SIG-M5 (cell line): Measurements from ENCODE around the gene SLC25A21.
"Not testable (repeated sequence)": the region's sequence is repeated elsewhere in the genome, so short reads cannot be mapped to it uniquely, and the experiment has no call there.

ENCODE experiments used
- DNase-seq: peaks from one replicate; lab custom pipeline; 2025; lab: John Stamatoyannopoulos, UW

SLC25A21 gene

DNA sequence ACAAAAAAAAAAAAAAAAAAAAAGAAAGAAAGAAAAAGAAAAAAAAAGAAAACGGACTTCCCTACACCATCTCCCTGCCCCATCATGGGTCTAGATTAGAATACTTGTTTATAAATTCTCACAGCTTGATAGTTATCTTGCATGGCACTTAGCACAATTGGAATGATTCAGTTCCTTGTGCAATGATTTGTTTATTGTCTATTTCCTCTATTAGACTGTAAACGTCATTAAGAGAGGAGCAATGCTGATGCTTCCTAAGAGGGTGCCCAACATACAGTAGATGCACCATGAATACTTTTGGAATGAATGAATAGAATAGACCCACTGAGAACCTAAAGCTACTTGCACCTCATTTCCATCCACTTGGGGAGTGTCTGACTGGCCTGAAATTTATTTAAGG, 469.9 kb downstream of the SLC25A21 start:
- no peak for DNase-seq

DNA sequence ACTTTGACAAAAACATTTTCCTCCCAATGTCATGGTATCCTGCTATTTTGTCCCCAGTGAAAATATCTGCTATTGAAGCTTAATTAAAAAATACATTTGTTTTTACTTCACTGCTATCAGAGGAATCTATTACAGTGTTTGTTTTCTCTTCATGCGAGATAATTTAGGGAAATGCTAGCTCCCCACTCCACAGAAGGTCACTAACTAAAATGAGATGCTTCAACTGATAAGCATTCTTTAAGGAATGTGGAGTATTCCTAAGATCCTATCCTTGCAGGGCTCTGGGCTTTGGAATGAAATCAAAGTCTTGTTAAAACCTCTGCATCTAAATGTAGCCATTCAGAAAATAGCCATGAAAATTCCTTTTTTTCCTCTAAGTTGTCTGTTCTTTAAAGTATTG, 471.3 kb downstream of the SLC25A21 start:
- no peak for DNase-seq

DNA sequence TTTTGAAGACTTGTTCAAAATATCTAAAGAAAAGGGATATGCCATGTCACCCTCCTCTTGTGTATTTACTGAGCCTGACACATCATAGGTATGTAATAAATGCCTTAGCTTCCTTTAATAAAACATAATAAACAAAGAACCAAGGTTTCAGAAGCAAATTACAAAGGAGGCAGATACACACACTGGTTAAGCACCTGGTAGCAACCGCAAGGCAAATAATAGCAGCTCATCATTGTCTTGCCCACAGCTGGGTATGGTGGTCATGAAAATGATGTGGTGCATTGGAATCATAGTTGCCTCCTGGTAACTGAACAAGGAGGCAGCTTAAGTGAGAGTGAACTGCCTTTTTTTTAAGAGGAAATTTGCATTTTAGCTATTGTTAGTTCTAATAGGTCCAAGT, 471.8 kb downstream of the SLC25A21 start:
- DNase-seq: no peak

DNA sequence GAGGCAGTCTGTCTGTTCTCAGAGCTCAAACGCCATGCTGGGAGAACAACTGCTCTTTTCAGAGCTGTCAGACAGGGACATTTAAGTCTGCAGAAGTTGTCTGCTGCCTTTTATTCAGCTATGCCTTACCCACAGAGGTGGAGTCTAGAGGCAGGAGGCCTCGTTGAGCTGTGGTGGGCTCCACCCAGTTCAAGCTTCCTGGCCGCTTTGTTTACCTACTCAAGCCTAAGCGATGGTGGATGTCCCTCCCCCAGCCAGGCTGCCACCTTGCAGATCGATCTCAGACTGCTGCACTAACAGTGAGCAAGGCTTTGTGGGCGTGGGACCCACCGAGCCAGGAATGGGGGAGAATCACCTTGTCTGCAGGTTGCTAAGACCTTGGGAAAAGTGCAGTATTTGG, 473.0 kb downstream of the SLC25A21 start:
- not testable (repeated sequence) for DNase-seq

DNA sequence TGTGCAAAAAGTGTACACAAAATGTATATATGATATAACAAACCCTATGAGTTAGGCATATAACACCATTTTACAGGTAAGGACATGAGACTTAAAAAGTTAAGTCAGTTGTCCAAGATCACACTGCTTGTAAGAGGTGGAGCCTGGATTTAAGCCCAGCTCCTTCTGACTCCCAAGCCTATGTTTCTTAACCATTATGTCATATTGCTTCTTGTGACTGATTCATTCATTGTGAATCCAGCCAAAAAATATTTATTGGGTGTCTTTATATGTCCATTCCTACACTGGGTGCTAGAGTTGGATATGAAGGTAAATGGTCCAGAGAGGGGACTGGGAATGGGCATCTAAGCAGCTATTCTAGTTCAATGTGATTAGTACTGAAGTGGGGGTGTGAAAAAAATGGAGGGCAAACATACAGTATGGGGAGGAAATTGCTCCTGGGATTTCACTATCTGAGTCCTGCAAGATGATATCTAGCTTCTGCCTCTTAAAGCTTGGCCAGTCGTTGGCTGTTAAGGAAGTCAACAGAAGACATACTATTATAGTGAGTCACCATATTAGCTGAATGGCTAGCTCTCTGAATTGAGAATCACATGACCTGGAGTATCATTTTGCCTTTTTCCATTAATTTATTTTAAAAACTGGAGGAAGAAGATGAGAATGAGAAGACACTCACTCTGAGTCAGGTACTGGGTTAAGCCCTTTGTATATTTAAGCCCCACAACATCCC, 481.9 kb downstream of the SLC25A21 start:
- DNase-seq: no peak

DNA sequence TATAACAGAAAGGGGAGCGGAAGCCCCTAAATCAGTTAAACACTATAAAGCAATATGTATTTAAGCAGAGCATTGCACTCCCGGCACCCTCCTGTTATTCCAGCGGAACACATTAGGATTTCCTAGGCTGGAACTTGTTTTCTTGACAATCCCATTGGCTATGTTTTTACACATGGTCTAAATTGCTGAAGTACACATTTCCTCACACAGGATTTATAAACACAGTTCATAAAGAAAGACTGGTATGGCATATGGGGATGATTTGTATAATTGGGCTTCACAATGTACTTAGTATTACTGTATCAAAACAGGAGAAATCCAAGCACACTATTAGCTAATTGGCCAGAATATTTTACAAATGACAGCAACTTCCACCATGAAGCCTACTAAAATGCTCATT, 487.5 kb downstream of the SLC25A21 start:
- no peak for DNase-seq

DNA sequence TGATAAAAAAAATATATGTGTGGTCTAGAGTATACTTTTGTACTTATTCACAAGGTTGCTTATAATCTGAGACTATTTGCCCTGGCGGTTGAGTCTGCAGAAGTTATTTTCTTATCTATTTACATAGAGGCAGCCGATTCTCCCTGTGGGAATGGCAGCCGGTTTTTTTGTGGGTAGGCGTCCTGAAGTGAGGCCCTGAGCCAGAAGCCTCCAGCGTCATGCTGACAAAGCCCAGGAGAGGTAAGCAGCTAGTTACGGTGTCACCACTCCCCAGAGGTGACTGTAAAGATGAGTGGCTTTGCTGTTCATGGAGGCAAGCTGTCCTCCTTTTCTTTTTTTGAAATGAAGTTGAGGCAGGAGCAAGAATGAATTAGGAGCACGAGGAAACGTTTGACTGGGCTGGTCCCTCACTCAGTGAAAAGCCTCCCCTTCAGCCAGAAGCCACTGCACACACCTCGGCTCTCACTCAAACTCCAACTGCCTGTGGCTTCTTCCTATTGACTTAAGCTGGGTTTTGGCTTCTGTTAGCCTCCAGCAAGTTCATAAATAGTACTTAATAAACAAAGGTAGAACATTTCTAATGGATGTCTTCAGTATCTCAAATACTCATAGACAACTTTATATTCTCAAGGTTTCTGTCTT, 489.2 kb downstream of the SLC25A21 start:
- no peak for DNase-seq

DNA sequence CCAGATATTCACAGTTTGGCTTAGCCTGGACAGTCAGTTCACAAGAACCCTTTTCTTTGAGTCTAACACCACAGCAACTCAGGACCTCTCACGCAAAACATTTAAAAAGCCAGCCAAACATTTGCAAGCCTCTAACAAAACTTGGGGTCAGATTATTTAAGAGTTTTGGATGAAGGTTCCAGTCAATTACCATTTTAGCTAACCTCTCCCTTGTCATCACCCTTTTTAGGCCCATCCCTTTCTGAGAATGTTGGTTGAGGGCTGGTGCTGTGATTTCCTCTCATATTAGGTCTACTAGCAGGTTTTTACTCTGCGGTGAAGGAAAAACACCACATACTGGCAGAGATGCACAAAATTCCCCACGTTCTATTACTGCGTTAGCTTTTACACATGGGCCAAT, 490.1 kb downstream of the SLC25A21 start:
- DNase-seq: no peak

DNA sequence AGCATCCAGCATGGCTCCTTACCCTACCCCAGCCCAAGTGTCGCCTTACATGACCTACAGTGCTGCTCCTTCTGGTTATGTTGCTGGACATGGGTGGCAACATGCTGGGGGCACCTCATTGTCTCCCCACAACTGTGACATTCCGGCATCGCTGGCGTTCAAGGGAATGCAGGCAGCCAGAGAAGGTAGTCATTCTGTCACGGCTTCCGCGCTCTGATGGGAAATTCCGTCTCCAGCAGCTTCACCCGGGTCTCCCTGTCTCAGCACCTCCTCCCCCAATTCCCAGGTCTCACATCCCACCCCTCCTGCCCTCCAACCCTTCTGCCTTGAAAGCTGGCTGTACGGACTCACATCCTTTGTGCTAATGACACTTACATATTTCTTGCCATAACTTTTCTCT, 496.2 kb downstream of the SLC25A21 start:
- no peak for DNase-seq

DNA sequence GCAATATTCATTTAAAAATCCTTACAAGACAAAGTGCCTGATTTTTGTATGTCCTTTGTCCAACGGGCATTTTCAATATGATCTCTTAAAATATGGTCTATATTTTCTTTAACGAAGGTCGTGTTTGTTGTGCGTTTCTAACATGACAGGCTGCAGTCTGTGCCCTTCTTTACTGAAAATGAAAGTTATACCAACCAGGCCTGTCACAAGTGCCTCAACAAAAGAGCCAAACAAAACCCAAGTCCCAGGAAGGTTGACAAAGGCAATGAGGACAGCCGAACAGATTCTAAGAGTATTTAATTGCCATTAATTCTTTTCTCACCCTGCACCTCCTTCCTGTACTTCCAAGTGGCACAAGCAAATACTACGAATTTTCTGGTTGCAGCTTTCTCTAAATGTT, 496.8 kb downstream of the SLC25A21 start:
- no peak for DNase-seq

DNA sequence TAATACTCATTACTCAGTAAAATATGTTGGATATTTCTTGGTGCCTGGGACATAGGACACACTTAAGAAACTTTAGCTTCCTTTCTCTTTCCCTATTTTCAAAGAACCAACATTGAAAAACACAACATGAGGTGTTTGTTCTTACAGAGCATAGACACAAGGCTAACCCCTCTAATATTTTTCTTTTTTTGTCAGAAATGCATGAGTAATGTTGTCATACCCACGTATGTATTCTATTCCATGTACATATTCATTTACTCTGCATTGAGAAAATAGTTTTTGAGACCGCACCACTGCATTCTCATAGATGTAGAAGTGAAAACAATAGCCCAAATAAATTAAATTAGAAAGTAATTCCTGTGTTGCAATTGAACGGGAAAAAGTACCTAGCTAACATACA, 497.7 kb downstream of the SLC25A21 start:
- no peak for DNase-seq

DNA sequence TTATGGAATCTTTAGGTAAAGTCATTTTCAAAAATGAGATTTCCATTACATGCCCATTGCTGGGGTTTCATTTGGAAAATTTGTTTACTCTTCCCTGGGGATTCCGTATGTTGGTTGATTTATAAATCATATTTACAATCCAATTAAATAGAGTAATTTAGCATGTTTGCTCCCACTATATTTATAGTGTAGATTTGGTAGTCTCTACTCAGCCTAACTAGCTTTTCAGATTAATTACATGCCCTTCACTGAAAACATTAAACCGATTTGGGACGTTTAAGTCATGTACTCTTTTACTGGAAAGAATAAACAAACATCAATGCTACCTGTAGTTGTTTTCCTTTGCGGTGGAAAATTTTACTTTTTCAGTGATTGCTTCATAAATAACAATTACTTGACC, 500.3 kb downstream of the SLC25A21 start:
- DNase-seq: no peak

DNA sequence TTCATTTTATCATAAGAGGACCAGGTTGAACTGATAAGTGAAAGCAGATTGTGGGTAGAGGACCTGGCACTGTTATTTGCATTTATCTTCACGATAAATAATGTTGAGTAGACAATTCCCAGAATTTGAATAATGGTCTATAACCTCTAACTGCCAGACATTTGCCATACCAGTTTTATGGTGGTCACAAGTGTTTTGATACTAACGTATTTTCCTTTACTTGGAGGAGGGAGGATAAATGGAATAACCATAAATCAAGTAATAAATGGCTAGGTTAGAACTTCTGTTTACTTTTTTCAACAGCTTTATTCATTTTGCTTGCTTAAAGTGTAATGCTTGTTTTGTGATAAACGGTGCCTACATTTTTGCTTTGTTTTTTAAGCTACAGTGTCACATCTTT, 501.3 kb downstream of the SLC25A21 start:
- DNase-seq: no peak

DNA sequence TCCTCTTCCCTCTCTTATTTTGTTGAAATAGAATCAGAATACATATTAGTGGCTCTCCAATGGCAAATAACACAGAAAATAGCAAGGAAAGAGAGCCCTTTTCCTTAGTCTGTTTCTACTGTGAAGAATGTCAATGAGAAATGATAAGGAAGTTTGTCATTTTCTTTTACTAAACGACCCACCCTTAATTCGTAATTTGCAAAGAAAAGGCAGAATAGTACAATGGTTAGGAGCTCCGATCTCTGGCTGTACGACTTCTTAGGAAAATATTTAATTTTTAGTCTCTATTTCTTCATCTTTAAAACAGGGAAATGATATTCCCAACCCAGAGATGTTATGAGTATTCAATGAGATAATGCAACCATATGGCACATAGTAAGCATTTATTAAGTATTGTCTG, 504.7 kb downstream of the SLC25A21 start:
- no peak for DNase-seq

DNA sequence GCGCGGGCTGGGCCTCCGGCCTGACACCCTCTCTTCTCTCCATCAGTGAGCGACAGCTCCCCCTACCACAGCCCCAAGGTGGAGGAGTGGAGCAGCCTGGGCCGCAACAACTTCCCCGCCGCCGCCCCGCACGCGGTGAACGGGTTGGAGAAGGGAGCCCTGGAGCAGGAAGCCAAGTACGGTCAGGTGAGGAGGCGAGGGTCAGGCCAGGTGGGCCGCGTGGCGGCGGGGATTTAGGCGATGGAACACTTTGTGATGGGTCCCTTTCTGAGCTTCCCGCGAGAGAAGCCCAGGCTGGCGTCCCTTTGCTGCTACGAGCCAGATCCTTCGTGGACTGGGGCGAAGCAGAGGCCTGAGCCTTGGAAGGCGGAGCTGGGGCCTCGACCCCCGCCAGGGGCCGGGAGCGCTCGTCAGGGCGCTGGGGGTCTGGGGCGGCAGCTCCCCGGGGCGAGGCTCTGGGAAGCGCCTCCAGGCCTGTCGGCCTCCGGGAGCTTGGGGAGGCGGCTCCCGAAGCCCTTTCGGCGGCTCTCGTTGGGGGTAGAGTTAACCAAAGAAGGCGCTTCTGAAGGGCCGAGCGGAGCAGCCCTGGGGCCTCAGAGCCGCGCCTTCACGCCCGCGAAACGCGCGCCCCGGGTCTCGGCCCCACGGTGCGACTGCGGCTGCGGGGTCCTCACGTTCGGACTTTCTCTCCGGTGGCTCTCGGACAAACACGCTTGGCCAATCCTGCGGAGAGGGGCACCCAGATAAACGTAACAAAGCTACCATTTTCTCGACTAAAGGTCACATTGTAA, 505.8 kb downstream of the SLC25A21 start:
- no peak for DNase-seq

DNA sequence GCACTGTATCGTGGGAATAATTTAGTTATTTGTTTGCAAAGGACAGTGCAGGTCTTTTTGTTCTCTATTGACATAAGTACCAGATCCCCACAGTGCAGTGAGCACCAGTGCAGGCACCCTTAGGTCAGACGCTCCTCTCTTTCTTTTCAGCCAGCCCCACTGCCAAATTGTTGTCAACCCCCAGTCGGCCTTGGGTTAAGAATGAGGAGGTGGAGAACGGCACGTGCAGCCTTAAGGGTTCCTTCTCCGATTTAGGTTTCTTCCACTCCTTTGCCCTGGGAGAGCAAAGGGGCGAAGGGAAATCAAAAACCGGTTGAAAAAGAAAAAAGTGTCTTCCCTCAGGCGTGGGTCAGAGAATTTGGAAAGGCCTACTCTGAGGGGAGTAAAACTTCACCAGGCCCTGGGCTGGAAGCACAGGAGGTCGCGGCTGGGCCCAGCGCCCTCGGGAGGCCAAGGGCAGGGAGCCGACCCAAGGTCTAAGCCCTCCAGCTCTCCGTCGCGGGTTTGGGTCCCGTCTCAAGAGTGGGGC, 506.5 kb downstream of the SLC25A21 start:
- no peak for DNase-seq

DNA sequence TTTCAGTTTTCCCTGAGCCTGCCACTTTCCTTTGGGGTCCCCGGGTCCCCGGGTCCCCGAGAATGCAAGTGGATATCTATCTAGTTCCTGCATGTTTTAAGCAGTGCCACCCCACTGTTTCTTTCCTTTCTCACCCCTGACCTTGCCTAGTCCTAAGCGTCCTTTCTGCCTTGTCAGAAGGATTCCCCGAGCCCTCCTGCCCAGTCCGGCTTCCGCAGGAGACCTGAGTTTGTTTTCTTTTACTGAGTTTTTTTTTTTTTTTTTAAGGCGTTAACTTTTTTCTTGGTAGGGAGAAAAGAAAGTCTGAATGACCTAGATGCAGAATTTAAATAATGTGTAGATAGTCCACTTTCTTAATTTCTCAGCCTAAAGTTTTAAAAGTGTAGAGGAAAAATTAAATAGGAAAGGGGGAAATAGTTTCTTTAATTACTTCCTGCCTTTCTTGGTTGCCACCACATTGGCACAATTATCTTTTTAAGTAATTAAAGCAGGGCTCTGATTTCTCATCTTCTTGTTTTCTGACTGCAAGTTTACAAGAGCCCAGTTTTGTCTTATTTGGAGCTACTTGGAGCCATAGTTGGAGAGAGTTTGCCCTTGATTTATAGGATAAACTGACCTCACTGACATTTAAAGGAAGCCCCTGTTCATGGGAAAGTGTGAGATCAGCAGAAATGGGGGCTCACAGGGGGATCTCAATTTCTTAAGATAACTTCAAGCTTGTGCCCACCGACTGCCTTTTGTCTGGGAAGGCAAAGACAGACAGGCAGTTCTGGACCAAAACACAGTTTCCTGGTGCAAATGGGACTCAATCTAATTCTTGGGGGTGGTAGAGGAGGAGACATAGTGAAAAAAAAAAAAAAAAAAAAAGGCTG, 507.8 kb downstream of the SLC25A21 start:
- DNase-seq: no peak

DNA sequence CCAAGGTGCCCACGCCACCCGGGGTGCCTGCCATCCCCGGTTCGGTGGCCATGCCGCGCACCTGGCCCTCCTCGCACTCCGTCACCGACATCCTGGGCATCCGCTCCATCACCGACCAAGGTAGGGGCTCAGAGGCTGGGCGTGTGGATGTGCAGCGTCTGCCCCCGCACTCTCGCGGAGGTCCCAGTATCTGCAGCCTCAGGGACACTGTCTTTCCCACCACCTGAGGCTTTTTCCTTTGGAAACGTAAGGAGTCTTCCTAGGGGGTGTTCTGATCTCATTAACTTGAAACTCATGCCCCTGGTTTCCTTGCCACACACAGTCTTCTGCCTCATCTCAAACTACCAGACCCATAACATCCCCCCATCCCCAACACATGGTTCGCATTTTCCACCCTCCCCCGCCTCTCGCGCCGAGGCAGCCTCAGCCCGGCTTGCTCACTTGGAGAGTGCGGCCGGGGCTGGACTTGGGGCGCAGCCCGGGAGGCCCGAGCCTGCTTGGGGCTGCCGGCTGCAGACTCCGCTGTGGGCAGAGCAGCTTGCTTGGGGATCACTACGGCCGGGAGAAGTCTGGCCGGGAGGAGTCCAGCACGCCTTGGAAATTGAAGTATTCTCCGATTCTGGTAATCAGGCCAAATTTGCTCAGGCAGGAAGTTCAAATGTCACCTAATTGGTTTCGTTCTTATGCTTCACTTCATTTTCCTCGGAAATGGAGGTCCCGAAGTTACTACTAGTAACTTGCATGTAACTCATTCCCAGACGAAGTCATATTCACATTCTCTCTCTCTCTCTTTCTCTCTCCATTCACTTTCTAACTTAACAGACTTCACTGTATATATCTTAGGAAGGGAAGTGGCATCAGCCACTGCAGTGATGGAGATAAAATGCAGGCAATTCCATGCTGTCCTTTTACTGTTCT, 508.7 kb downstream of the SLC25A21 start:
- DNase-seq: no peak

DNA sequence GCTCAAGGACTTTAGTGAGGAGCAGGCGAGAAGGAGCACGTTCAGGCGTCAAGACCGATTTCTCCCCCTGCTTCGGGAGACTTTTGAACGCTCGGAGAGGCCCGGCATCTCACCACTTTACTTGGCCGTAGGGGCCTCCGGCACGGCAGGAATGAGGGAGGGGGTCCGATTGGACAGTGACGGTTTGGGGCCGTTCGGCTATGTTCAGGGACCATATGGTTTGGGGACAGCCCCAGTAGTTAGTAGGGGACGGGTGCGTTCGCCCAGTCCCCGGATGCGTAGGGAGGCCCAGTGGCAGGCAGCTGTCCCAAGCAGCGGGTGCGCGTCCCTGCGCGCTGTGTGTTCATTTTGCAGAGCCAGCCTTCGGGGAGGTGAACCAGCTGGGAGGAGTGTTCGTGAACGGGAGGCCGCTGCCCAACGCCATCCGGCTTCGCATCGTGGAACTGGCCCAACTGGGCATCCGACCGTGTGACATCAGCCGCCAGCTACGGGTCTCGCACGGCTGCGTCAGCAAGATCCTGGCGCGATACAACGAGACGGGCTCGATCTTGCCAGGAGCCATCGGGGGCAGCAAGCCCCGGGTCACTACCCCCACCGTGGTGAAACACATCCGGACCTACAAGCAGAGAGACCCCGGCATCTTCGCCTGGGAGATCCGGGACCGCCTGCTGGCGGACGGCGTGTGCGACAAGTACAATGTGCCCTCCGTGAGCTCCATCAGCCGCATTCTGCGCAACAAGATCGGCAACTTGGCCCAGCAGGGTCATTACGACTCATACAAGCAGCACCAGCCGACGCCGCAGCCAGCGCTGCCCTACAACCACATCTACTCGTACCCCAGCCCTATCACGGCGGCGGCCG, 509.6 kb downstream of the SLC25A21 start:
- DNase-seq: no peak

DNA sequence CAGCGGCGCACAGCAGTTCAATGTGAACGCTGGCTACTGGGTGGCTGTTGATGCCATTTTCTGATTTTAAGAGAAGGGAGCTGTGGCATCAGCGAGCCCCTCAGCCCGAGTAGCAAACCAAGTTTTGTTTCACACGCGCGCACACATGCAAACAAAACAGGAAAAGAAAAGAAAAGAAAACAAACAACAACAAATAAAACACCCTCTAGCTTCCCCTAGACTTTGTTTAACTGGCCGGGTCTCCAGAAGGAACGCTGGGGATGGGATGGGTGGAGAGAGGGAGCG, 510.2 kb downstream of the SLC25A21 start:
- DNase-seq: no peak
